Posterior vena cava (tissue), 2 donors: Measurements from ENCODE around the gene FREM2. TPM values are rescaled to one million over a fixed set of nuclear protein-coding genes. Genes with fewer than 3 reads are reported as not detected.

ENCODE experiments used
- DNase-seq: peaks from one replicate; pipeline ENCODE4 v3.0.0-alpha.2; 2020; ENCODE audit warnings: low spot score
- intact Hi-C, 2 donors: fragments of 100-400 bp; cut with DNase I; formaldehyde crosslinking; loops; one replicate each; pipeline versions ENCODE4 v1.14.1 to v1.14.2; 2022 to 2023
- total RNA-seq, 2 donors: library from RNA; stranded (reverse); fragmentation: NEBNext Ultra II Directional; extraction: Animal tissue kit (Norgen Biotek cat#: 25700); gene quantifications; one replicate each; pipeline ENCODE4 v1.2.1, GENCODE V29; 2021
- donor health status: DM: yes; HTN: yes; CAD: no.
- donor health status: DM: yes; HTN: yes; CAD: no.

FREM2 gene
- total RNA-seq, 2 donors from 2014 or later = under 0.01 to 0.09 TPM

- DNase-seq = no peak
- intact Hi-C loops = no loop called here
These were observed 117.7 kb downstream of the FREM2 start for GRCh38 chr13:38804536-38804935.

- no peak for DNase-seq
- intact Hi-C loops = no loop called here
These were observed 127.5 kb downstream of the FREM2 start for GRCh38 chr13:38814331-38814730.

- no peak for DNase-seq
- intact Hi-C loops = no loop called here
These were observed 132.2 kb downstream of the FREM2 start for GRCh38 chr13:38819053-38819452.

GRCh38 chr13:38819596-38819995, 132.7 kb downstream of the FREM2 start:
- no peak for DNase-seq
- intact Hi-C loops = no loop called here

GRCh38 chr13:38821770-38822551, 135.1 kb downstream of the FREM2 start:
- intact Hi-C loops = no loop called here
- no peak for DNase-seq

- intact Hi-C loops = no loop called here
- no peak for DNase-seq
These were observed 137.5 kb downstream of the FREM2 start for GRCh38 chr13:38824342-38824741.

- intact Hi-C loops = loop anchor here in 1 of 2 donors (5.0 kb wide), 1 partner anchor 341 kb away; no protein-coding TSS in a partner anchor
- no peak for DNase-seq
These were observed 139.4 kb downstream of the FREM2 start for GRCh38 chr13:38826182-38826813.

GRCh38 chr13:38830442-38831045, 143.7 kb downstream of the FREM2 start:
- DNase-seq = no peak
- intact Hi-C loops = no loop called here

- DNase-seq = no peak
- intact Hi-C loops = no loop called here
These were observed 157.7 kb downstream of the FREM2 start for GRCh38 chr13:38844581-38844980.

GRCh38 chr13:38848360-38848759, 161.5 kb downstream of the FREM2 start:
- intact Hi-C loops = no loop called here
- no peak for DNase-seq

GRCh38 chr13:38849315-38849714, 162.4 kb downstream of the FREM2 start:
- intact Hi-C loops = no loop called here

GRCh38 chr13:38850868-38851626, 164.2 kb downstream of the FREM2 start:
- intact Hi-C loops = no loop called here
- DNase-seq = no peak

More at GRCh38 chr13:38849315-38849714, 162.4 kb downstream of the FREM2 start:
- no peak for DNase-seq

GRCh38 chr13:38854226-38854625, 167.3 kb downstream of the FREM2 start:
- intact Hi-C loops = no loop called here
- DNase-seq = no peak

GRCh38 chr13:38856065-38856464, 169.2 kb downstream of the FREM2 start:
- no peak for DNase-seq
- intact Hi-C loops = no loop called here

- intact Hi-C loops = no loop called here
- DNase-seq = no peak
These were observed 175.6 kb downstream of the FREM2 start for GRCh38 chr13:38862443-38862842.

- intact Hi-C loops = no loop called here
These were observed 176.7 kb downstream of the FREM2 start for GRCh38 chr13:38863536-38863935.

GRCh38 chr13:38866649-38867048, 179.8 kb downstream of the FREM2 start:
- DNase-seq = no peak

More at GRCh38 chr13:38863536-38863935, 176.7 kb downstream of the FREM2 start:
- DNase-seq = no peak

GRCh38 chr13:38868399-38868798, 181.5 kb downstream of the FREM2 start:
- intact Hi-C loops = no loop called here
- no peak for DNase-seq

More at GRCh38 chr13:38866649-38867048, 179.8 kb downstream of the FREM2 start:
- intact Hi-C loops = no loop called here

GRCh38 chr13:38868870-38869269, 182.0 kb downstream of the FREM2 start:
- intact Hi-C loops = no loop called here

GRCh38 chr13:38871275-38871674, 184.4 kb downstream of the FREM2 start:
- DNase-seq = no peak
- intact Hi-C loops = no loop called here

More at GRCh38 chr13:38868870-38869269, 182.0 kb downstream of the FREM2 start:
- DNase-seq = no peak
